ENCODE results near the gene IL1RL2.

The IL1RL2 gene

DNA sequence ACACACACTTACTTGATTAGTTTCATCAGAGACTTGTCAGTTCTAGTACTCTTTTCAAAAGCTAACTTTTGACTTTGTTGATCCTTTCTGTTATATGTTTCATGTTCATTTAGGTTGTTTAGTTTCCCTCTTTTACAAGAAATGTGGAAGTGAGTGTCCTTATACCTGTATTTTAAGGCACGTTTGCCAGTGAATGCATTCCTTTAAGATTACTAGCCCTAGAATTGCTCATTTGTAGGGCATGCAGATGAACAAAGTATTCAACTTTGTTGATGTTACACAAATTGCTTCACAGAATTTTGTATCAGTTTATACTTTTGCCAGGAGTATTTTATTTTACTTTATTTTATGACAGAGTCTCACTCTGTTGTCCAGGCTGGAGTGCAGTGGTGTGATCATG, 6.3 kb downstream of the IL1RL2 start:
- in situ Hi-C loops (cut with MboI; ENCODE audit: low sequenced_read_pairs): no loop called here

DNA sequence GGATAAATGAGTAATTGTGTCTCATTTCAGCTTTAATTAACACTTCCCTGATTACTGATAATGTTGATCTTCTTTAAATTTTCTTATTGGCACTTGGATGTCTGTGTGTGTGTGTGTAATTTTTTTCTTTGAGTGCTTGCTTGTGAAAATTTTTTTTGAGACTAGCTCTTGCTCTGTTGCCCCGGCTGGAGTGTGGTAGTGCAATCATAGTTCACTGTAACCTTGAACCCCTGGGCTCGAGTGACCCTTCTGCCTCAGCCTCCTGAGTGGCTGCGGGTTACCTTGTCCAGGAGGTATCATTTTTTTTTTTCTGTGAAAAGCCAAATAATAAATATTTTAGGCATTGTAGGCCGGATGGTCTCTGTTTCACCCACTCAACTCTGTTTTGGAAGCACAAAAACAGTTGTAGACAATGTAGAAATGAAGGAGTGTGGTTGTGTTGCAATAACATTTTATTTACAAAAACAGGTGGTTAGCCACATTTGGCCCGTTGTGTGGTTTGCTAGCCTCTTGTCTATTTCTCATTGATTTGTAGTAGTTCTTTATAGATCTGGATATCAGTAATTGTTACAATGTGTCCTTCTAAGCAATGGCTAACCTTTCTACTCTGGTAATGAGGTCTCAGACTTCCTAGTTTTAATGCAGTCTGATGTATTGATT, 7.9 kb downstream of the IL1RL2 start:
- in situ Hi-C loops (cut with MboI; ENCODE audit: low sequenced_read_pairs): no loop called here

DNA sequence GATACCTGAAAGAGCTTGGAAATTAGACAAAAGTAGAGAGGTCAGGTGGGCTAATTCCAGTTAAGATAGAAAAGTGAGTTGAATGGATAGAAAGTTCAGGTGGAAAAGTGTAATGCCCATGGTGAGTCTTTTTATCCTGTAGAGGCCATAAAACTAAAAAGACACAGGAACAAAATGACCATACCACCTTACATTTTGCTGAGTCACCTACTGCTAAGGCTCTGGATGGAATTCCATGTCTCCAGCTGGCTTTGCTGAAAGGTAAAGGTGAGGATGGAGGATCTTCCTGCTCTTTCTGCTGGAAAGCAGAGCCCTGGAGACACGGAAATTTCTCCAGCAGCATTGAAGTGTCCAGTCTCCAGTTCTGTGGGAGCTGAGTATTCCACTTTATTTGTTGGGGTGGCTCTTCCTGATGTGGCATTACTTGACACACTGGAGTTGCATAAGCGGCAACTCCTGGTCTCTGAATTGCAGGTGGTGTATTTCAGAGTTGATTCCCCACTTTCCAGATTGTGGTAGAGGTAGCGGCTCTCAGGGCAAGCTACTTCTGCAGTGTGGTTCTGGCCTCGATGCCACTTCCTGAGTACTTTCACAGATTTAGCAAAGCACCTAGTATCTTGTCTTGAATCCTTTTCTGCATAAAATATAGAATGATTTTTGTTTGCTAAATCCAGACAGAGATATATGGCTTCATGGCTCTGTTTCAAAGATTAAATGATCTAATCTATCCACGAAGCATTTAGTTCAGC, 10.7 kb downstream of the IL1RL2 start:
- in situ Hi-C loops (cut with MboI; ENCODE audit: low sequenced_read_pairs): no loop called here

DNA sequence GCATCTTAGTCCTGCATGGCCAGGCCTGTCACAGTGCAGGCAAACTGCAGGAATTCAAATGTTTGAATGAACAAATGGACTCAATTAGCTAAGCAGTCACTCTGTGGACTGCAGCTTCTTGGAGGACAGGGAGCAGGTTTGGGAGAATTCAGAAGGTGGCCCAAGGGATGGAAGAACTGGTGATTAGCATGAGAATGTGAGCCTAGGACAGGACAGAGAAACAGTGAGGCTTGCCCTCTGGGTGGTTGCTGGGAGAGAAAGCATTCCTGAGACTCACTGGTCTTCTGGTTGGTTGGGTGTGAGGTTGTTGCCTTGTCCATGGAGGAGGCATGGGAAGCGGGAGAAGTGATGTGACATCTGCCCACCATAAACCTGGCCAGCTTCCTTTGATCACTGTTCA, 13.7 kb downstream of the IL1RL2 start:
- in situ Hi-C loops (cut with MboI; ENCODE audit: low sequenced_read_pairs): no loop called here

DNA sequence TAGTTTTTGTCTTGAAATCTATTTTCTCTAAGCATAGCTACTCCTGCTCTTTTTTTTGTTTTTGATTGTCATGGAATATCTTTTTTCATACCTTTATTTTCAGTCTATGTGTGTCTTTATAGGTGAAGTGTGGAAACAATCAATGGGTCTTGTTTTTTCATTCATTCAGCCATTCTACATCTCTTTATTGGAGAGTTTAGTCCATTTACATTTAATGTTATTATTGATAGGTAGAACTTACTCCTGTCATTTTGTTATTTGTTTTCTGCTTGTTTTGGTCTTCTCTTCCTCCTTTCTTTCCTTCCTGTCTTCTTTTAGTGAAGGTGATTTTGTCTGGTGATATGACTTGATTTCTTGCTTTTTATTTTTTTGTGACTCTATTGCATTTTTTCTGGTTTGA, 17.8 kb downstream of the IL1RL2 start:
- in situ Hi-C loops (cut with MboI; ENCODE audit: low sequenced_read_pairs): no loop called here

DNA sequence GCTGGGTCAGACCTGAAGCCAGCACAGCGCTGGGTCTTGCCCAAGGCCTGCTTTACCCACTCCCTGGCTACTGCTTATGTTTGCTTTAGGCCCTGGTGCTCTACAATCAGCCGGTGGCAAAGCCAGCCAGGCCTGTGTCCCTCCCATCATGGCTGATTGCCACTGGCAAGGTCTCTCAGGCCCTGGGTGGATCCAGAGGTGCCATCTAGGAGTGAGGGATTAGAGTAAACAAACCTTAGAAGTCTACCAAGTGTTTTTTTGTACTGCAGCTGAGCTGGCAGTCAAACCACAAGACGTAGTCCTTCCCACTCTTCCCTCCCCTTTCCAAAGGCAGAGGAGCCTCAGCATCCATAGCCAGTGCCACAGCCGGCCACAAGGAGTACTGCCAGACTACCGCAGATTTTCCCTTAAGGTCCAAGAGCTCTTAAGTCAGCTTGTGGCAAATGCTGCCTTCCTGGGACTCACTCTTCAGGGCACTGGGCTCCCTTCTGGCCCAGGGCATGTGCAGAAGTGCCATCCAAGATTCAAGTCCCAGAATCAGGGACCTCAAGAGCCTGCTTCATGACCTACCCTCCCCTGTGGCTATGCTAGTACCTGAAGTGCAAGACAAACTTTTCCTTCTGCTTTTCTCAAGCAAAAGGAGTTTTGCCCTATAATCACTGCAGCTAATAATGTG, 20.0 kb downstream of the IL1RL2 start:
- in situ Hi-C loops (cut with MboI; ENCODE audit: low sequenced_read_pairs): no loop called here

DNA sequence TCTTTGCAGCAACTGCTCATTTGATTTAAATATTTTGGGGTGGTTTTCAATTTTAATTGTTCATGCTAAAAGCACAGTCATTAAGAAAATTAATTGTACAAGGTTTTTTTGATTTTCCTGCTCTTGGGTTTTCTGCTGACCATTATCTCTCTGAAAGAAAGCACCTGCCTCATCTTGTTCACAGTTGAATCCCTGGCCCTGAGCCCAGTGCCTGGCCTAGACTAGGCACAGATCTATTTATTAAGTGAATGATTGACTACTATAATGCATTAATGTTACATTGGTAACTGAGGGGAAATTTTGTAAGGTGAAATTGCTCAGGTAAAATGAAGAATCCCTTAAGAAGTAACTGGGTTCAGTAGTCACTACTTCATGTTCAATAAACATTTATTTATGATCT, 22.0 kb downstream of the IL1RL2 start:
- in situ Hi-C loops (cut with MboI; ENCODE audit: low sequenced_read_pairs): no loop called here

DNA sequence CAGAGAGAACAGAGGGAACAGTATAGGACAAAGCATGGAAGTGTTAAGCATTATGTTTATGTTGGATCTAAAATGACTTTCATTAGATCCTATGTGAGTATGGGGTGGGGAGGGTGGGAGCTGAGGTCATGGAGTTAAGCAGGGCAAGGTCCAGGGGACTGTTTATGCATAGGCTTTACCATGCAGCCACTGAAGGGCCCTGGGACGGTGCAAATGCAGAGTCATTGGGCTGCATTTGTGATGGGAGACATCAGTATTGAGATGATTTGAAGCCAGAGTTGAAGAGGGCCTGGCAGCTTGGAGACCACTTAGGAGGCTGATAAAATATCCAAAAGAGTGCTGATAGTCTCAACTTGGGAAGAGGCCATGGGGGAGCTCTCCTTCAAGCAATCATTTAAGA, 22.7 kb downstream of the IL1RL2 start:
- in situ Hi-C loops (cut with MboI; ENCODE audit: low sequenced_read_pairs): no loop called here

DNA sequence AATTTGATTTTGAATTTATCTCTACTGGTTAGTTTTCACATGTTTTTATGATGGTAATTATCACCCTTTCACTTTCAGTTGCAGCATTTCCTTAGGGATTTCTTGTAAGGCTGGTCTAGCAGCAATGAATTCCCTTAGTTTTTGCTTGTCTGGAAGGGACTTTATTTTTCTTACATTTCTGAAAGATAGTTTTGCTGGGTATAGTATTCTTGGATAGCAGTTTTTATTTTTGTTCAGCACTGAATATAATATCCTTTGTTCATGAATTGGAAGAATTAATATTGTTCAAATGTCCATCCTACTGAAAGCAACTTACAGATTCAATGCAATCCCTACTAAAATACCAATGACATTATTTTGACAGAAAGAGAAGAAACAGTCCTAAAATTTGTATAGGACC, 30.2 kb downstream of the IL1RL2 start:
- in situ Hi-C loops (cut with MboI; ENCODE audit: low sequenced_read_pairs): no loop called here

DNA sequence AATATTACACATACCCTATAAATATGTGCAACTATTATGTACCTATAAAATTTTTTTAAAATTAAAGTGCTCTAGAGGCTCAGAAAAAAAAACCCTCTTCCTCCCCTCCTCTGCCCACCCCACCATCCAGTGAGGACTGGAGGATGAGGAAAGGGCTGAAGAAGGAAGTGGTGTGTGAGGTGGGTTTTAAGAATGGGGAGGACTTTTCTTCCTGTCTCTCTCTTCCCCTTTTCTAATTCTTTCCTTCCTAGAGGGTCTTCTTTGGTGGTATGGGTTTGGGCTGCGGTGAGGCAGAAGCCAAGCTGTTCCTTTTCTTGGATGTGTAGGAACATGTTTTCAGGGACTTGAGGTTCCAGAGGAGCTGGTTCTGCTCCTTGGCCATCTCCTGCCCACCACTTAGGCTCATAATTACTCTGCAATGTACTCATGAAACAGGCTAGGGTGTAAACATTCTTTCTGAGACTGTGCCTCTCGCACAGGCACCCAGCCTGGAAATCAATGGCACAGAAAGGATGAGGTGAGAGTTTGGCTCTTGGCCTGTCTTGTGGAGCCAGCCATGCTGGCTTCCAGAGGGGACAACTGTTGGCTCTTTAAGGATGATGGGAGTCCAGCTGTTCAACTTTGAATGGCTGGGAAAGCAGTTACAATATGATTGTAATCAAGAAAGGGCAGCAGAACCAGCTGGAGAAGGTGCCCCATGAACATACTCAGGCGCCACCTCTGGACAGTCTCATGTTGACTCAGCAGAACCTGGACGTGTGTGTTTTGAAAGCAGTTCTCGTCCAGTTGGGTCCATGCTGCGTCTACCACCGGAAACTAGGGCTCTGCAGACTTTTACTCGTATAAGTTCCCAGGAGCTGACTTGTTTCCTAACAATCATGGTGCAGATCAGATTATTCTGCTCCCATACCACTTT, 38.3 kb downstream of the IL1RL2 start:
- in situ Hi-C loops (cut with MboI; ENCODE audit: low sequenced_read_pairs): no loop called here

DNA sequence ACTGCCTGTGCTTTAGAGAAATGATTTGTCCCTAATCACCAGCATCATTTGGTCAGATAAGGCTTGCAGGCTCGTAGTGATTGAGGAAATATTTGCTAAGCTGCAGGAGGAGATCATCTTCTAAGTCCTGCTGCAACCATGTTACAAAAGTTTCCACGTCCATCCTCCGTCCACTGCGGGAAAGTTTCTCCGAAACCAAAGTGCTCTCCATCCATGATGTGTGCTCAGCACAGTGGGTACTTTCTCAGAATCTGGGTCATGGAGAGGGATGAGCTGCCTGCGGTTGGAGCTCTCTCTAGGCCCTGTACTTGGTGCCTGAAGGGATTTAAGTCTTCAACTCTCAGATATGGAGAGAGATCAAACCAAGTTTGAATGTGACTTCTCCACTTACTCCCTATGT, 39.3 kb downstream of the IL1RL2 start:
- in situ Hi-C loops (cut with MboI; ENCODE audit: low sequenced_read_pairs): no loop called here

DNA sequence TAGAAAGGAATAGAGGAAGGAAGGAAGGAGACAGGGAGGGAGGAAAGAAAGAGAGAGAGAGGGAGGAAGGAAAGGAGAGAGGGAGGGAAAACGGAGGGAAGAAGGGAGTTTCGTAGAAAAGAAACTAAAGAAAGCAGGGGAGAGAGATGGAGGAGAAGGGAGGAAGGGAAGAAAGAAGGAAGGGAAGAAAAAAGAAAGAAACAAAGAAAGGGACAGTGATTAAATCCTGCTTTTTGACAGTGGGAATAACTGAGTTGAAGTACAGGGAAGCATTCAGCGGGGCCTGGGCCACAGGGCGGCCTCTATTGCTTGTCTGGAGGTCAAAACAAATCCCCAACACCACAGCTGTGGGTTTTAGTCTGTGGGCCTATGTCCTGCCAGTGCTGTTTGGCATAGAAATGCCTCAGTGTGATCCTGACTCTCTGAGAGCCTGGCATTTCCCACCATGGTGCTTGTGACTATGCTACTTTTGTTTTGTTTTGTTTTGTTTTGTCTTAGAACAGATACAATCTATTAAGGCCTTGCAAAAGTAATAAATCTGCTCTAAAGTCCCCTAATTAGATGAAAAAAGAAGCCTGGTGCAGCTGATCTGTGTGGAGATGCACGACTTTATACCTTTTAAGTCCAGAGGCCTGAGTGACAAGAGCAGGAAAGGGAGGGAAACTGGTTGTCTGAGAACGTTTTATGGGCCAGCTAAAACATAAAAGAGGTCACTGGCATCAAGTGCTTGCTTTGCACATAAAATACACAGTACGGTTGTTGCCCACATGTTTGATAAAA, 40.0 kb downstream of the IL1RL2 start:
- in situ Hi-C loops (cut with MboI; ENCODE audit: low sequenced_read_pairs): no loop called here

DNA sequence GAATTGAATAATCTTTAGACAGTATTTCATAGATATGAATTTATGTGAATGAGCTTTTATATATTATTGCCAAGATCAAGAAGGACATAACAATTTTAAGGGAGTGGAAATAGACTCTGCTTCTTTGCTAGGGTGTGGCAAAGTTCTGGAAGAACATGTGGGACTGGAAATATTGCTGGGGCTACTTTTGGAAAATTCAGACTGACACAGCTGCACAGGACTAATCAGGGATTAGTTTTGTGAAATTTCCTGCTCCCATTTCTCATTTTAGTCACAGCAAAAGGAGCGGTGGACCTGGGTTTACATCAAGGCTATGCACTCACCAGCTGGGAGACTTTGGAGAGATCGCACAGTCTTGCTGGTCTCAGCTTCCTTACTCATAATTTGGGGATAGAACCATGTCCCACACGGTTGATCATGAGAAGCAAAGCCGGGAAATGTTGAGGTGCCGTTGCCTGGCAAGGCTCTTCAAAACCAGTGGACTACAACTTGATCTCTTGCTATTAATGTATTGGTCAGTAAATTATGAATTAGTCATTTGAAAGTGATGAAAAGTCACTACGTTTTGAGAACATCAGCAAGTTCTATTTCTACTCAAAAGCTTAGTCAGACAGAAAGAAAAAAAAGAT, 42.4 kb downstream of the IL1RL2 start:
- in situ Hi-C loops (cut with MboI; ENCODE audit: low sequenced_read_pairs): no loop called here

DNA sequence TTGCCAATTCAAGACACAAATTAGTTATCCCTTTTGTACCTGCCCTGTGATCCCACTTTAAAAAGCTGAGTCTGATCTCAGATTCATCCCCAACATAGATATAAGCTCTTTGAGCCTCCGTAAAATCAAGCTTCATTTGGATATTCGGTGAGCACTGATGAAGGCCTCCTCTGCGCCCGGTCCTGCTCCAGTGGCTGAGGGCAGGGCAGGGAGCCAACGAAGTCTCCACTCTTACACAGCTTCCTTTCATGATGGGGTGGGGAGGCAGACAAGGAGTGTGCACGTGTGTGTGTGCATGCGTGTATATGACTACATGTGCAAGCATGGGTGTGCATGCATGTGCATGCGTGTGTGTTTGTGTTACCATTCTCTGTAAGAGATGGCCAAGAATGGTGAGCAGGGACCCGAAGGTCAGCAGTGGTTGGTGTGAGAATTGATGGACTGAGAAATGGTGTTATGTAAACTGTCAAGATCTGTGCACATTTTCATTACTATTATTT, 43.6 kb downstream of the IL1RL2 start:
- in situ Hi-C loops (cut with MboI; ENCODE audit: low sequenced_read_pairs): loop anchor here (10.0 kb wide), 1 partner anchor 206 kb away; no protein-coding TSS in a partner anchor

DNA sequence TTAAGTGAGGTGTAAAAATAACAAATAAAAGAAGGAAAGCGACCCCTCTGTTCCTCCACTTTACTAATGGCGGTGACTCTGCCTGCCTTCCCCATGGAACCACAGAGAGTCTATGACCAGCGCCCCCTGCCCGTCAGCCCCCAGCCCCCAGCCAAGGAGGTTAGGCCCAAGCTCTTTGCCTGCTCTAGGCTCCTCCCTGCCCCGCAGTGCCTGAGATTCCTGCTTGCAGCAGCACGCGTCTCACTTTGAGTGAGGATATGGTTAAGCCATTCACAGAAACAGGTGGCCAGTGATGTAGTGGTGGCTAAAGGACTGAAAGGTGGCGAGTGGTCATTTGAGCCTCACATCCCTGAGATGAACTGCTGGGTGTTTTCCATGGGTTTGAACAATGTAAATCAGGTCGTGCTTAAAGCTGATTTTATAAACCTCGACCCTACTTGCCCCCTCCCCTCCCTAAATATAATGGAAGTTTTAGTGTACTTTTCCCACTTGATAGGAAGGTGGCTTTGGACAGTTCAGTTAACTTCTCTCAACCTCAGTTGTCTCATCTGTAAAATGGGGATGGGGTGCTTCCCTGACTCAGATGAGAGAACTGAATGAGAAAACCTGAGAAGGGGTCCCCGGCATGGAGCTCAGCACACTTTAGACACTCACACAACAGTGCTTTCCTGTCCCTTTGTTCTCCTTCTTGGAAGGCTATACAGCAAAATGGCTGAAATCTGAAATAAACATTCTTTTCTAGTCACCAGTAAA, 46.5 kb downstream of the IL1RL2 start:
- in situ Hi-C loops (cut with MboI; ENCODE audit: low sequenced_read_pairs): loop anchor here (10.0 kb wide), 1 partner anchor 209 kb away; no protein-coding TSS in a partner anchor

DNA sequence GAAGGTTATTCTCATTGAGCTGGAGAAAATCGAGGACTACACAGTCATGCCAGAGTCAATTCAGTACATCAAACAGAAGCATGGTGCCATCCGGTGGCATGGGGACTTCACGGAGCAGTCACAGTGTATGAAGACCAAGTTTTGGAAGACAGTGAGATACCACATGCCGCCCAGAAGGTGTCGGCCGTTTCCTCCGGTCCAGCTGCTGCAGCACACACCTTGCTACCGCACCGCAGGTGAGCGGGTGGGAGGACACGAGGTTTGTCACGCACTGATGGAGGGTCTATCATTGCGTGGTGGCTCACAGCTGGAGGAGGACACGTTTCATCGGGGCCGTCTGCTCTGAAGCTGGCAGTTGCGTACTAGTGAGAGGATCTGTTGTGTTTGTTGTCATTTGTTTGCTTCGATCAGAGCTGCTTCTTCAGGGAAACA, 48.2 kb downstream of the IL1RL2 start:
- in situ Hi-C loops (cut with MboI; ENCODE audit: low sequenced_read_pairs): loop anchor here (10.0 kb wide), 1 partner anchor 210 kb away; no protein-coding TSS in a partner anchor

DNA sequence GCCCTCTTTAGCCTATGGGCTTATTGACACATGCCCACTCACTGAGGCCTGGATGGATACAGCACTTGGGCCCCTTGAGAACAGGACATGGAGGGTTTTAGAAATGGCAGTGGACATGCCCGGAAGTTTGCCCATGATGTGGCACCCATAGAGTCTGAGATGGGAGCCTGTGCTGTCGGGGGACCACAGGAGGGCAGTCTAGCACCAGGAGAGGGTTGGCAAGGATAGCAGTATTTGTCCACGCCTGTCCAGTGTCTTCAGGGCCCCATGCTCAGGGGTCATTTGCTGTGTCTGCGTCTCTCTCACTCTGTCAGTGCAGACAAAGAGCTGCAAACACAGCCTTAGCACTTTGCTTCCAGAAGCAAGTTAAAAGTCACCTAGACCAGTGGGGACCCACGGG, 48.7 kb downstream of the IL1RL2 start:
- in situ Hi-C loops (cut with MboI; ENCODE audit: low sequenced_read_pairs): loop anchor here (10.0 kb wide), 1 partner anchor 211 kb away; no protein-coding TSS in a partner anchor

DNA sequence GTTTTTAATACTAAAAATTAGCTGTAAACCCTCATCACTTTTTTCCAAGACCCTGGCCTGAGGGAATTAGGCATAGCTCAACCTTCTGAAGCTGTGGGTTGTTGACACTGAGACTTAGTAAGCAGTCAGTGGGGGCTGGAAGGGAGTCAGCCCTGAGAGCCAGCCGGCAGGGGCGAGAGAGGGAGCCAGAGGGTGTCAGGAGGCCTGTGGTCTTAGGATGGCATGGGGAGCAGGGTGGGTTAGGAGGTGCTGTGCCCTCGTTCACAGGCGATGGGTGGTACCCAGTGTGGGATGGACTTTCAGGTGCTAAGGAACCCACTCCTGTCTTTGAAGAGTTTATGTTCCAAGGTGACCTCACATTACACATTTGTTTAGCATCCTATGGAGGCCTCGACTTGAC, 49.3 kb downstream of the IL1RL2 start:
- in situ Hi-C loops (cut with MboI; ENCODE audit: low sequenced_read_pairs): loop anchor here (10.0 kb wide), 1 partner anchor 211 kb away; no protein-coding TSS in a partner anchor

All from HL-60/S4 treated with retinoic acid at 250 ng/mL for 4 days and 3 days (cell line).